Measurements from ENCODE around the gene BCAR3.

- TF ChIP-seq CTCF (IDR thresholded peaks at IDR 0.05 in 4 of 5, conservative IDR thresholded peaks at IDR 0.05 in 1 of 5) (no peak), POLR2A (IDR thresholded peaks at IDR 0.05) (no peak)
These were observed 93.4 kb downstream of the BCAR3 start for GRCh38 chr1:93588206-93588605.

All from gastrocnemius medialis (tissue), 4 donors.